NCI-H524 treated with DMSO at 0.1 percent for 48 hours (cell line): Measurements from ENCODE around the gene GEMIN2.
"Not testable (repeated sequence)": the region's sequence is repeated elsewhere in the genome, so short reads cannot be mapped to it uniquely, and the experiment has no call there.

Experiments used
- DNase-seq: peaks from one replicate; lab custom pipeline; 2025; lab: John Stamatoyannopoulos, UW

Gene GEMIN2

GRCh38 chr14:39113685-39114072, 444 bp upstream of the GEMIN2 start:
- no peak for DNase-seq

GRCh38 chr14:39122330-39123138, 8.4 kb downstream of the GEMIN2 start:
- DNase-seq, result no peak

GRCh38 chr14:39137835-39138234, 23.7 kb downstream of the GEMIN2 start:
- DNase-seq, result not testable (repeated sequence)

- DNase-seq, result no peak
These were observed 24.3 kb downstream of the GEMIN2 start for GRCh38 chr14:39138440-39138839.

- DNase-seq, result no peak
These were observed 26.0 kb downstream of the GEMIN2 start for GRCh38 chr14:39140170-39140569.

GRCh38 chr14:39141623-39142022, 27.5 kb downstream of the GEMIN2 start:
- DNase-seq, result not testable (repeated sequence)

- DNase-seq, result not testable (repeated sequence)
These were observed 29.1 kb downstream of the GEMIN2 start for GRCh38 chr14:39143226-39143625.

GRCh38 chr14:39145266-39145966, 31.3 kb downstream of the GEMIN2 start:
- DNase-seq, result no peak

GRCh38 chr14:39154594-39155189, 40.6 kb downstream of the GEMIN2 start:
- no peak for DNase-seq

- no peak for DNase-seq
These were observed 43.4 kb downstream of the GEMIN2 start for GRCh38 chr14:39157491-39157890.

- DNase-seq, result no peak
These were observed 44.2 kb downstream of the GEMIN2 start for GRCh38 chr14:39158222-39158858.

- DNase-seq, result no peak
These were observed 46.4 kb downstream of the GEMIN2 start for GRCh38 chr14:39160494-39160893.

GRCh38 chr14:39167797-39168320, 53.7 kb downstream of the GEMIN2 start:
- not testable (repeated sequence) for DNase-seq

GRCh38 chr14:39168591-39168990, 54.5 kb downstream of the GEMIN2 start:
- no peak for DNase-seq

GRCh38 chr14:39169541-39169900, 55.4 kb downstream of the GEMIN2 start:
- no peak for DNase-seq

GRCh38 chr14:39173198-39173597, 59.1 kb downstream of the GEMIN2 start:
- DNase-seq, result no peak

GRCh38 chr14:39174560-39175444, 60.7 kb downstream of the GEMIN2 start, which contains the start of gene PNN:
Gene PNN, plus strand, starts transcription at chr14:39175254. Its CDS starts 26 bp downstream, at chr14:39175280.
- DNase-seq, result peak; percentile 100

- DNase-seq, result no peak
These were observed 61.5 kb downstream of the GEMIN2 start for GRCh38 chr14:39175445-39176262.

GRCh38 chr14:39176263-39177167, 62.4 kb downstream of the GEMIN2 start:
- DNase-seq, result no peak
